H9 (cell line): ENCODE measurements around the gene KCNH5. TPM values are rescaled to one million over a fixed set of nuclear protein-coding genes. Genes with fewer than 3 reads are reported as not detected.

ENCODE experiments used
- DNase-seq: peaks from one replicate; pipeline ENCODE4 v3.0.0-alpha.2; 2017
- H2AFZ ChIP-seq: one replicate; pipeline ENCODE4 v1.6.1; 2013; ENCODE audit warnings: mild to moderate bottlenecking, low read length, control low read depth, moderate library complexity
- H2AK5ac ChIP-seq: 2 replicates; pipeline ENCODE4 v1.6.1; 2013; ENCODE audit warnings: low read length, control low read depth, mixed read lengths; ENCODE audit not compliant: insufficient read length
- H2BK120ac ChIP-seq: one replicate; pipeline ENCODE4 v1.6.1; 2013; ENCODE audit warnings: low read depth, mild to moderate bottlenecking, low read length, control low read depth, inconsistent platforms; ENCODE audit not compliant: poor library complexity, severe bottlenecking
- H2BK12ac ChIP-seq: 2 replicates; pipeline ENCODE4 v1.6.1; 2013; ENCODE audit warnings: low read length, control low read depth, mixed read lengths, low read depth; ENCODE audit not compliant: insufficient read length
- H2BK15ac ChIP-seq: 2 replicates; pipeline ENCODE4 v1.6.1; 2013; ENCODE audit warnings: low read depth, low read length, control low read depth
- H2BK20ac ChIP-seq: one replicate; pipeline ENCODE4 v1.6.1; 2013; ENCODE audit warnings: low read depth, mild to moderate bottlenecking, low read length, control low read depth, inconsistent platforms; ENCODE audit not compliant: poor library complexity, severe bottlenecking
- H2BK5ac ChIP-seq: 2 replicates; pipeline ENCODE4 v1.6.1; 2013; ENCODE audit warnings: low read length, control low read depth, mixed read lengths; ENCODE audit not compliant: insufficient read length
- H3K14ac ChIP-seq: 2 replicates; pipeline ENCODE4 v1.6.1; 2013; ENCODE audit warnings: low read length, control low read depth; ENCODE audit not compliant: insufficient read depth
- H3K18ac ChIP-seq: 2 replicates; pipeline ENCODE4 v1.6.1; 2013; ENCODE audit warnings: low read depth, mild to moderate bottlenecking, mixed read lengths, low read length, control low read depth; ENCODE audit not compliant: insufficient read length
- H3K23ac ChIP-seq: 2 replicates; pipeline ENCODE4 v1.6.1; 2013; ENCODE audit warnings: low read length, control low read depth, mixed read lengths, low read depth; ENCODE audit not compliant: insufficient read length
- H3K23me2 ChIP-seq: 2 replicates; pipeline ENCODE4 v1.6.1; 2013; ENCODE audit warnings: low read depth, mild to moderate bottlenecking, mixed read lengths, low read length, control low read depth; ENCODE audit not compliant: insufficient read length, poor library complexity, severe bottlenecking
- H3K27ac ChIP-seq: 2 replicates; pipeline ENCODE4 v1.5.1; 2013; ENCODE audit warnings: low read length, control low read depth, mixed read lengths, low read depth; ENCODE audit not compliant: insufficient read length
- H3K27me3 ChIP-seq: 2 replicates; pipeline ENCODE4 v1.6.1; 2013; ENCODE audit warnings: low read length, control low read depth, inconsistent platforms; ENCODE audit not compliant: insufficient read depth
- H3K4ac ChIP-seq: 2 replicates; pipeline ENCODE4 v1.6.1; 2013; ENCODE audit warnings: low read depth, mild to moderate bottlenecking, control low read depth, inconsistent platforms, low read length, moderate library complexity
- H3K4me1 ChIP-seq: 2 replicates; pipeline ENCODE4 v1.6.1; 2013; ENCODE audit warnings: low read length, control low read depth, inconsistent platforms; ENCODE audit not compliant: insufficient read depth
- H3K4me2 ChIP-seq: 2 replicates; pipeline ENCODE4 v1.6.1; 2013; ENCODE audit warnings: low read length, control low read depth, mixed read lengths; ENCODE audit not compliant: insufficient read length, insufficient read depth
- H3K56ac ChIP-seq: 2 replicates; pipeline ENCODE4 v1.6.1; 2013; ENCODE audit warnings: low read depth, mild to moderate bottlenecking, mixed read lengths, low read length, control low read depth; ENCODE audit not compliant: insufficient read length
- H3K79me1 ChIP-seq: 2 replicates; pipeline ENCODE4 v1.6.1; 2013; ENCODE audit warnings: low read depth, mild to moderate bottlenecking, moderate library complexity, low read length, control low read depth, inconsistent platforms; ENCODE audit not compliant: insufficient read depth, poor library complexity, severe bottlenecking
- H3K79me2 ChIP-seq: 2 replicates; pipeline ENCODE4 v1.6.1; 2013; ENCODE audit warnings: low read length, control low read depth, inconsistent platforms; ENCODE audit not compliant: insufficient read depth
- H3K9ac ChIP-seq: 2 replicates; pipeline ENCODE4 v1.6.1; 2013; ENCODE audit warnings: low read length, control low read depth, mixed read lengths; ENCODE audit not compliant: insufficient read length; ENCODE audit errors: extremely low read depth
- H3K9me3 ChIP-seq: one replicate; pipeline ENCODE4 v1.6.1; 2013; ENCODE audit warnings: low read depth, low read length, inconsistent platforms; ENCODE audit not compliant: control insufficient read depth
- H3T11ph ChIP-seq: one replicate; pipeline ENCODE4 v1.6.1; 2013; ENCODE audit warnings: mild to moderate bottlenecking, low read length, control low read depth, inconsistent platforms
- H4K20me1 ChIP-seq: one replicate; pipeline ENCODE4 v1.6.1; 2013; ENCODE audit not compliant: control insufficient read depth, insufficient read length, insufficient read depth
- H4K5ac ChIP-seq: 2 replicates; pipeline ENCODE4 v1.6.1; 2013; ENCODE audit warnings: low read depth, mild to moderate bottlenecking, mixed read lengths, low read length, control low read depth; ENCODE audit not compliant: insufficient read length
- H4K8ac ChIP-seq: replicated peaks from 2 replicates; pipeline ENCODE4 v1.6.1; 2013; ENCODE audit warnings: low read length, control low read depth, mixed read lengths, low read depth; ENCODE audit not compliant: insufficient read length
- H4K91ac ChIP-seq: 2 replicates; pipeline ENCODE4 v1.6.1; 2013; ENCODE audit warnings: low read depth, mild to moderate bottlenecking, moderate library complexity, mixed read lengths, low read length, control low read depth; ENCODE audit not compliant: insufficient read length
- H3K27ac Mint-ChIP-seq, 3 experiments: 2 replicates in 2 of 3; 3 replicates in 1 of 3; pipeline ENCODE4 v1.8.0; 2020 to 2021; ENCODE audit warnings: mixed read lengths in 3 of 3, mild to moderate bottlenecking in 1 of 3, moderate library complexity in 1 of 3
- H3K27me3 Mint-ChIP-seq: 2 replicates; pipeline ENCODE4 v1.8.0; 2021; ENCODE audit warnings: low read depth, mild to moderate bottlenecking, moderate library complexity, mixed read lengths
- H3K36me3 Mint-ChIP-seq, 3 experiments: 2 replicates in 2 of 3; 3 replicates in 1 of 3; pipeline ENCODE4 v1.8.0; 2020 to 2021; ENCODE audit warnings: low read depth in 3 of 3, mixed read lengths in 3 of 3; ENCODE audit not compliant: insufficient read depth in 1 of 3
- H3K4me1 Mint-ChIP-seq, 2 experiments: 2 replicates each; pipeline ENCODE4 v1.8.0; 2020; ENCODE audit warnings: mixed read lengths in 2 of 2
- H3K4me3 Mint-ChIP-seq, 2 experiments: 2 replicates in 1 of 2; 3 replicates in 1 of 2; pipeline ENCODE4 v1.8.0; 2020 to 2021; ENCODE audit warnings: mild to moderate bottlenecking in 2 of 2, mixed read lengths in 2 of 2, moderate library complexity in 1 of 2
- H3K9me3 Mint-ChIP-seq, 2 experiments: 2 replicates in 1 of 2; 3 replicates in 1 of 2; pipeline ENCODE4 v1.8.0; 2020; ENCODE audit warnings: mild to moderate bottlenecking in 2 of 2, mixed read lengths in 2 of 2, moderate library complexity in 1 of 2
- WGBS: extraction: QIAGEN DNeasy Blood & Tissue Kit; methylation state at CpG from one replicate; pipeline ENCODE4 v1.1.7; 2013; ENCODE audit warnings: missing lambda C conversion rate, low lambda C conversion rate, mixed read lengths; ENCODE audit not compliant: insufficient read length; ENCODE audit errors: extremely low coverage; 5-methylcytosine and 5-hydroxymethylcytosine counted together
- total RNA-seq: library from RNA; stranded (reverse); gene quantifications from 2 replicates; pipeline ENCODE4 v1.2.1, GENCODE V29; 2021
- TF ChIP-seq, protein P1 (sequence below): fragments of 200-600 bp; sonication (generic); conservative IDR thresholded peaks from 3 replicates; pipeline ENCODE4 v1.8.0; 2021; ENCODE audit warnings: antibody characterized with exemption, mild to moderate bottlenecking

KCNH5 gene
- total RNA-seq, 1 experiment from 2014 or later: 0.42 TPM

- Mint-ChIP-seq H3K27ac (no peak overlapping the region), H3K27me3 (no peaks in the 10 kb centered on the region), H3K4me1 (no peaks in the 10 kb centered on the region), H3K4me3 (no peak overlapping the region), H3K9me3 (peaks cover 0 to 5% of the 10 kb centered on the region in 2 experiments; a peak in 2 of 5 replicates), H3K36me3 (peaks cover 0 to 4% (median 0%) of the 10 kb centered on the region in 3 experiments; a peak in 2 of 7 replicates)
- no peak overlapping the region for H3T11ph ChIP-seq
- H3K14ac ChIP-seq: no peak overlapping the region
- no peaks in the 10 kb centered on the region for H3K4me1 ChIP-seq
- H2BK20ac ChIP-seq: no peak overlapping the region
- no peak overlapping the region for H2AK5ac ChIP-seq
- H2AFZ ChIP-seq: no peak overlapping the region
- H2BK15ac ChIP-seq: no peak overlapping the region
- H2BK120ac ChIP-seq: no peak overlapping the region
- H4K5ac ChIP-seq: no peak overlapping the region
- no peaks in the 10 kb centered on the region for H3K23me2 ChIP-seq
- H3K4me2 ChIP-seq: no peak overlapping the region
- TF ChIP-seq, protein P1, sequence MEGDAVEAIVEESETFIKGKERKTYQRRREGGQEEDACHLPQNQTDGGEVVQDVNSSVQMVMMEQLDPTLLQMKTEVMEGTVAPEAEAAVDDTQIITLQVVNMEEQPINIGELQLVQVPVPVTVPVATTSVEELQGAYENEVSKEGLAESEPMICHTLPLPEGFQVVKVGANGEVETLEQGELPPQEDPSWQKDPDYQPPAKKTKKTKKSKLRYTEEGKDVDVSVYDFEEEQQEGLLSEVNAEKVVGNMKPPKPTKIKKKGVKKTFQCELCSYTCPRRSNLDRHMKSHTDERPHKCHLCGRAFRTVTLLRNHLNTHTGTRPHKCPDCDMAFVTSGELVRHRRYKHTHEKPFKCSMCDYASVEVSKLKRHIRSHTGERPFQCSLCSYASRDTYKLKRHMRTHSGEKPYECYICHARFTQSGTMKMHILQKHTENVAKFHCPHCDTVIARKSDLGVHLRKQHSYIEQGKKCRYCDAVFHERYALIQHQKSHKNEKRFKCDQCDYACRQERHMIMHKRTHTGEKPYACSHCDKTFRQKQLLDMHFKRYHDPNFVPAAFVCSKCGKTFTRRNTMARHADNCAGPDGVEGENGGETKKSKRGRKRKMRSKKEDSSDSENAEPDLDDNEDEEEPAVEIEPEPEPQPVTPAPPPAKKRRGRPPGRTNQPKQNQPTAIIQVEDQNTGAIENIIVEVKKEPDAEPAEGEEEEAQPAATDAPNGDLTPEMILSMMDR: no peak
- no peak for DNase-seq
- H3K18ac ChIP-seq: no peak overlapping the region
- no CpG with 5 or more reads among the region's 2 CpGs for WGBS
- no peak overlapping the region for H2BK12ac ChIP-seq
- no peak overlapping the region for H4K91ac ChIP-seq
- H2BK5ac ChIP-seq: no peak overlapping the region
- H3K9me3 ChIP-seq: no peaks in the 10 kb centered on the region
- no peak overlapping the region for H3K23ac ChIP-seq
- no peak overlapping the region for H3K56ac ChIP-seq
- no peak overlapping the region for H4K8ac ChIP-seq
- no peak overlapping the region for H3K27ac ChIP-seq
- H3K79me2 ChIP-seq: no peaks in the 10 kb centered on the region
- no peaks in the 10 kb centered on the region for H4K20me1 ChIP-seq
- H3K9ac ChIP-seq: no peak overlapping the region
- H3K27me3 ChIP-seq: no peaks in the 10 kb centered on the region
- H3K79me1 ChIP-seq: no peaks in the 10 kb centered on the region
- H3K4ac ChIP-seq: no peak overlapping the region
These were observed 322.9 kb downstream of the KCNH5 start for GRCh38 chr14:62722406-62722805.
